HepG2 (cell line): Measurements from ENCODE around the gene PDGFA. TPM values are rescaled to one million over a fixed set of nuclear protein-coding genes. Genes with fewer than 3 reads are reported as not detected.

Source experiments
- BRD4 ChIP-seq: sonication (generic); formaldehyde crosslinking; IDR thresholded peaks from 2 replicates; pipeline ENCODE4 v1.4.0; 2020; ENCODE audit warnings: missing genetic modification reagents
- CBX1 ChIP-seq: IDR thresholded peaks from one replicate; pipeline ENCODE4 v1.6.1; 2016; ENCODE audit warnings: antibody characterized with exemption, low read depth
- CC2D1A ChIP-seq: sonication (generic); formaldehyde crosslinking; IDR thresholded peaks from 2 replicates; pipeline ENCODE4 v1.8.1; 2023; ENCODE audit warnings: mild to moderate bottlenecking, missing genetic modification reagents
- CEBPG ChIP-seq: IDR thresholded peaks from 2 replicates; pipeline ENCODE4 v1.6.1; 2016
- DBP ChIP-seq: sonication (generic); formaldehyde crosslinking; IDR thresholded peaks from 2 replicates; pipeline ENCODE4 v1.4.0; 2020; ENCODE audit warnings: missing genetic modification reagents; ENCODE audit errors: not compliant biosample characterization
- EED ChIP-seq: sonication (generic); formaldehyde crosslinking; IDR thresholded peaks from 2 replicates; pipeline ENCODE4 v1.5.0; 2020; ENCODE audit warnings: mild to moderate bottlenecking, missing genetic modification reagents
- GABPA ChIP-seq, 2 experiments: IDR thresholded peaks; 2 replicates each; pipeline ENCODE4 v1.6.1; 2011 to 2016; ENCODE audit warnings: low read depth in 2 of 2, low read length in 1 of 2, missing biosample characterization in 1 of 2, missing genetic modification characterization in 1 of 2
- HMG20B ChIP-seq: conservative IDR thresholded peaks from 2 replicates; pipeline ENCODE4 v1.6.1; 2016; ENCODE audit warnings: missing genetic modification reagents, missing compliant biosample characterization
- HNF4A ChIP-seq: sonication (generic); formaldehyde crosslinking; IDR thresholded peaks from 2 replicates; pipeline ENCODE4 v1.4.0; 2020; ENCODE audit warnings: missing genetic modification reagents
- HOXA5 ChIP-seq: sonication (generic); formaldehyde crosslinking; IDR thresholded peaks from 2 replicates; pipeline ENCODE4 v1.4.0; 2020; ENCODE audit warnings: missing genetic modification reagents
- JARID2 ChIP-seq: sonication (generic); formaldehyde crosslinking; IDR thresholded peaks from 2 replicates; pipeline ENCODE4 v1.8.1; 2023; ENCODE audit warnings: missing genetic modification reagents, inconsistent platforms; ENCODE audit not compliant: insufficient replicate concordance
- MAX ChIP-seq: IDR thresholded peaks from 2 replicates; pipeline ENCODE4 v1.6.1; 2012; ENCODE audit warnings: inconsistent platforms
- NR2F2 ChIP-seq: IDR thresholded peaks from 2 replicates; pipeline ENCODE4 v1.6.1; 2012; ENCODE audit warnings: low read depth, inconsistent platforms, borderline replicate concordance
- RARG ChIP-seq: sonication (generic); formaldehyde crosslinking; IDR thresholded peaks from 2 replicates; pipeline ENCODE4 v1.4.0; 2020; ENCODE audit warnings: low read depth, mild to moderate bottlenecking, missing genetic modification reagents
- SP1 ChIP-seq, 2 experiments: fragments of 450-650 bp in 1 of 2; sonication (generic) in 1 of 2; formaldehyde crosslinking in 1 of 2; IDR thresholded peaks; 2 replicates each; pipeline versions ENCODE4 v1.4.0 to v1.6.1; 2016 to 2020; ENCODE audit warnings: missing genetic modification reagents in 1 of 2
- SP4 ChIP-seq: sonication (generic); formaldehyde crosslinking; IDR thresholded peaks from 2 replicates; pipeline ENCODE4 v1.8.1; 2023; ENCODE audit warnings: mild to moderate bottlenecking, missing genetic modification reagents
- ZBTB39 ChIP-seq: sonication (generic); formaldehyde crosslinking; IDR thresholded peaks from 2 replicates; pipeline ENCODE4 v1.5.0; 2020; ENCODE audit warnings: missing genetic modification reagents
- ZFX ChIP-seq: sonication (generic); formaldehyde crosslinking; IDR thresholded peaks from 2 replicates; pipeline ENCODE4 v1.4.0; 2020; ENCODE audit warnings: mild to moderate bottlenecking, low read depth, missing genetic modification reagents, moderate library complexity
- ZFY ChIP-seq: sonication (generic); formaldehyde crosslinking; IDR thresholded peaks from 2 replicates; pipeline ENCODE4 v1.4.0; 2020; ENCODE audit warnings: missing genetic modification reagents
- ZKSCAN5 ChIP-seq: sonication (generic); formaldehyde crosslinking; IDR thresholded peaks from 2 replicates; pipeline ENCODE4 v1.5.1; 2020; ENCODE audit warnings: mild to moderate bottlenecking, missing genetic modification reagents
- ZNF281 ChIP-seq: sonication (generic); formaldehyde crosslinking; IDR thresholded peaks from 2 replicates; pipeline ENCODE4 v1.4.0; 2020; ENCODE audit warnings: missing genetic modification reagents, borderline replicate concordance
- ZNF362 ChIP-seq: sonication (generic); formaldehyde crosslinking; IDR thresholded peaks from 2 replicates; pipeline ENCODE4 v1.4.0; 2020; ENCODE audit warnings: missing genetic modification reagents, mild to moderate bottlenecking, borderline replicate concordance
- ZNF629 ChIP-seq: sonication (generic); formaldehyde crosslinking; conservative IDR thresholded peaks from 2 replicates; pipeline ENCODE4 v1.5.0; 2020; ENCODE audit warnings: missing genetic modification reagents
- ZNF773 ChIP-seq: sonication (generic); formaldehyde crosslinking; IDR thresholded peaks from 2 replicates; pipeline ENCODE4 v1.4.0; 2020; ENCODE audit warnings: missing genetic modification reagents, borderline replicate concordance
- polyA plus RNA-seq, 8 experiments: library from polyadenylated mRNA; depleted of rRNA in 3 of 8; stranded (reverse) in 7 of 8; unstranded in 1 of 8; fragments of >200 nt; fragmentation: Illumina TruSeq in 4 of 8; extraction: Trizol in 4 of 8; gene quantifications; 2 replicates each; pipeline versions ENCODE4 v1.2.1 to v1.2.3, GENCODE V29; 2011 to 2016; ENCODE audit warnings: low read depth in 4 of 8, missing spikeins in 1 of 8, mixed read lengths in 1 of 8; ENCODE audit not compliant: insufficient read depth in 1 of 8
- total RNA-seq, 5 experiments: library from RNA; depleted of rRNA; stranded (reverse); fragments of >200 nt; fragmentation: Illumina TruSeq; extraction: Trizol; gene quantifications; 2 replicates each; pipeline ENCODE4 v1.2.3, GENCODE V29; 2016; ENCODE audit warnings: low read depth in 1 of 5

The PDGFA gene
- total and polyA plus RNA-seq, 2 of the 13 experiments (the other 11 are each of a cell fraction or from before 2014, with no cell fraction given), result 1.5 to 3.4 TPM

- TF ChIP-seq SP4 (CRISPR knock-in tag) (no peak), CC2D1A (CRISPR knock-in tag) (no peak), MAX (no peak; the same call in 1 of the 2 replicates), CBX1 (no peak), DBP (CRISPR knock-in tag) (no peak), JARID2 (CRISPR knock-in tag) (no peak), BRD4 (0 out of 2 replicates have a peak, but pooled peaks have one; percentile 27), HOXA5 (CRISPR knock-in tag) (no peak), ZNF362 (no peak), ZNF281 (CRISPR knock-in tag) (no peak), ZNF773 (CRISPR knock-in tag) (no peak), HMG20B (no peak), ZFY (CRISPR knock-in tag) (no peak; the same call in 1 of the 2 replicates), ZNF629 (CRISPR knock-in tag) (no peak), ZBTB39 (CRISPR knock-in tag) (no peak), NR2F2 (no peak; the same call in 1 of the 2 replicates), EED (CRISPR knock-in tag) (no peak; the same call in 1 of the 2 replicates), GABPA (IDR thresholded peaks at IDR 0.05; ENCODE audit: low read depth, low read length) (no peak), GABPA (CRISPR knock-in tag; IDR thresholded peaks at IDR 0.05; ENCODE audit: low read depth) (peak; percentile 33; the same call in 1 of the 2 replicates), RARG (no peak), HNF4A (CRISPR knock-in tag) (no peak), ZKSCAN5 (CRISPR knock-in tag) (no peak), ZFX (CRISPR knock-in tag) (no peak; the same call in 1 of the 2 replicates), CEBPG (CRISPR knock-in tag) (peak; percentile 75), SP1 (IDR thresholded peaks at IDR 0.05) (no peak), SP1 (CRISPR knock-in tag; IDR thresholded peaks at IDR 0.05) (no peak)
Measured at GRCh38 chr7:461453-462172, 58.0 kb downstream of the PDGFA start (continued).
